DND-41 (cell line): Measurements from ENCODE around the gene NRF1.

Experiments used
- CTCF ChIP-seq: IDR thresholded peaks from 2 replicates; pipeline ENCODE4 v1.5.1; 2012; ENCODE audit warnings: borderline replicate concordance, low read length, moderate library complexity, mild to moderate bottlenecking; ENCODE audit not compliant: poor library complexity, severe bottlenecking; ENCODE audit errors: extremely low read depth
- EZH2 ChIP-seq: IDR thresholded peaks from 3 replicates; pipeline ENCODE4 v1.6.1; 2012; ENCODE audit warnings: borderline replicate concordance, low read depth, mild to moderate bottlenecking, moderate library complexity, low read length, inconsistent platforms; ENCODE audit not compliant: severe bottlenecking

DNA sequence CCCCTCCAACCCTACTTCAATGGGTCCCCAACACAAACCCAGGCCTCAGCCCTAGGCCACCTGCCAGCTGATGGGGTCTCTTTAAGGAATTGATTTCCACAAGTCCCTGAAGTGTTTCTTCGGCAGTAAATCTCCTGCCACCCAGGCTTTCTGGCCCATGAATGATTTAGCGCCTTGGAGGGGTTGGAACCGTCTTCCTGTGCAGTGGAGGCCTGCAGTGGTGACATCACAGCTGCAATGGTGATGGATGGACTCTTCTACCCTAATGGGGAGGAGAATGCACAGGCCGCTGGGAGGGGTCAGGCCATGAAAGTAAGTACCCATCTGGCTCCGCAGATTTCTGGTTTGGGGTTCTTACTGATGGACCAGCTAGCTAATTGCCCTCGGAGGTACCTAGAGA, 177.5 kb downstream of the NRF1 start:
- TF ChIP-seq CTCF (no peak), EZH2 (no peak)
